NCI-H69 (cell line): Measurements from ENCODE around the gene RELL2.
"Not testable (repeated sequence)": the region's sequence is repeated elsewhere in the genome, so short reads cannot be mapped to it uniquely, and the experiment has no call there.

Experiments used
- DNase-seq: peaks from one replicate; lab custom pipeline; 2025; lab: John Stamatoyannopoulos, UW

Gene RELL2, protein sequence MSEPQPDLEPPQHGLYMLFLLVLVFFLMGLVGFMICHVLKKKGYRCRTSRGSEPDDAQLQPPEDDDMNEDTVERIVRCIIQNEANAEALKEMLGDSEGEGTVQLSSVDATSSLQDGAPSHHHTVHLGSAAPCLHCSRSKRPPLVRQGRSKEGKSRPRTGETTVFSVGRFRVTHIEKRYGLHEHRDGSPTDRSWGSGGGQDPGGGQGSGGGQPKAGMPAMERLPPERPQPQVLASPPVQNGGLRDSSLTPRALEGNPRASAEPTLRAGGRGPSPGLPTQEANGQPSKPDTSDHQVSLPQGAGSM

DNA sequence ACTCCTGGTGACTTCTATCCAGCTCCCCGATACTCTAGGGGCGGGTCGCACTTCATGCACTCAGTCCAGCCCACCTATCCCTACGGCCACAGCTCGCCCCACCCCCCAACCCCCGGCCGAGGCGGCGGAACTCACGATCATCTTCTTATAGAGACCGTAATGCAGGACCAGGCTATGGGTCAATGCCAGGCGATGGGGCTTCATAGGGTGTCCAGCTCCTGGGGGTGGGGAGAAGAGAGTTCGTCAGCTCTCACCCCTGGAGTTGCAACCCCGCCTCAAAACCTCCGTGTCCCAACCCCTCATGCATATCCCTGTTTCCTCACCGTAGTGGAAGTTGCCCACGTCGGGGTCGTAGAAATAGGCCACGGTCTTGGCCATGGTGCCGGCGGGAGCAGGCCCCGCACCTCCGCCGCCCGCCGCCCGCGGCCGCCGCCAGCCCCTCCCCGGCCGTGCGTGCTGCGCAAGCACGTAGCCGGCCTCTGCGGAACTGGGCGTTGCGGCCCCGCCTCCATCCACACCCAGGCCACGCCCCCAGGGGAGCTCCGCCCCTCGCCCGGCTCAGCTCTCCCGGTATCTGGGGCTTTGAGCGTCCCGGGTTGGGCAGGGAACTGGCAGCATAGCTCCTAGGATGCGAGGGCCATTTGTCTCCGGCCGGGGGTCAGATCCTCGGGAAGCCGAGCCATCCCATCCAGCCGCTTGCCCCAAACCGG is at the start of gene RELL2, which contains the start of gene HDAC3:
RELL2 (plus strand) TSS at position 585 of the 710 bp plus-strand sequence. CDS start 1,229 bp downstream, outside the sequence.
HDAC3 (minus strand) TSS at position 437 of the 710 bp plus-strand sequence; CDS start at position 378, 59 bp downstream.
- peak; percentile 94 for DNase-seq

DNA sequence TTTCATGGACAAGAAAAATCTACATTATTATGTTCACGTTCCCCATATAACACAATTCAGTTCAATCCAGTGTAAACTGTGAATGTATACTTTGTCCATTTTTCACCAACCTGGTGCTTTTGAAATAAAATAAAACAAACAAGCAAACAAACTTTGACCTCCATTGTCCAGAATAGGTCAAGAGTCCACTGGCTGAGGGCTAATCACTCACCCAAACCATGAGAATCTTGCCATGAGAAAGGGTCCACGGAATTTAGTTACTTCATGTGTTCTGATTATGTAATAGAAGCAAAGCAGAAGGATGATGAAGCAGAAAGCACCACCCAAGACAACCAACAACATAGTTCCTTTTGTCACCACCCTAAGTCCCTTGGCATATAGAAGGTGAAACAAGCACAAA is 46.7 kb upstream of the RELL2 start:
- no peak for DNase-seq

DNA sequence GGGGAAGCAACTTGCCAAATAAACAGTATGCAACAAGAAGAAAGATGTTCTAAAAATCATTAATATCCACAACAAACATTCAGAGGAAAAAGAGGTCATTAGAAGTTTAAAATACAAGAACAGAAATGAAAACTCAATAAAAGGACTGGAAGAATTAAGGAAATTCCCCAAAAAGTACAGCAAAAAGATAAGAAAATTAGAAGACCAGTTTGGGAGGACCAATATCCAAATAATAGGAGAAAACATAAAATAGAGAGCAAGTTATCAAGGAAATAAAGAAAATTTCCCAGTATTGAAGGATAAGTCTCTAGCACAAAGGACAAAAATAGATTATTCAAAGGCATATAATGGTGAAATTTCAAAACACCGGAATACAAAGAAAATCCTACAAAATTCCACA is 39.9 kb upstream of the RELL2 start:
- no peak for DNase-seq

DNA sequence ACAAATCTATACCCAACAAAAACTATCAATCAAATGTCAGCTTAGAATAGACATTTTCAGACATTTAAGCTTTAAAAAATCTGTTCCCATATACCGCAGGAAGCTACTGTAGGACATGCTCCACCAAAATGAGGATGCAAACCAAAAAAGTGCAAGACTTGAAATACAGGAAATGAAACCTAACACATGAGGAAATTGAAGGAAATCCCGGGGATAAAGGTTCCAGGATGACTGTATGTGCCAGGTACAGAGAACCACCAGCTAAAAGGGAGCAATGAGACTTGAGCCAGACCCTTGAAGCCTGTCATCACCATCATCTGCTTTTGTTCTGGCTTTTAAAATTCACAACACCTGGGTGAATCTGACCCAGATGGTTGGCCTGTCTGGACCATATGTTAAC is 39.4 kb upstream of the RELL2 start:
- DNase-seq = peak; percentile 74

DNA sequence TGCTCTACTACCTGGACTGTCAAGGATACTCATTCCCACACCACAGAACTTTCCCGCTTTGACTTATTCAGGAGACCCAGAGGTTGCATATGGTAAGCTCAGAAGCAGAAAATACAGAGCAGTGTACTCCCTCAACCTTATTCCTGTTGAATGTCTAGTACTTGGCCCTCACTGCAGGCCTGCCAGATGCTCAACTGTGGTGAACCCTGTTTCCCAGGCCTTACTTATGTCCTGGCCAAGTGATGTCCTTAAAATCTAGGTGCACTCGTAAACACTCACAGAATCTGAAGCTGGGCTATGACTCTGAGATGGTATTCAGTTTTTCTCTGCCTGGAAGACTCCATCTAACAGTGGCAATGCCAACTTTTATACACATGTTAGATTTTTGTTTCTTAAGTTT is 39.0 kb upstream of the RELL2 start:
- no peak for DNase-seq

DNA sequence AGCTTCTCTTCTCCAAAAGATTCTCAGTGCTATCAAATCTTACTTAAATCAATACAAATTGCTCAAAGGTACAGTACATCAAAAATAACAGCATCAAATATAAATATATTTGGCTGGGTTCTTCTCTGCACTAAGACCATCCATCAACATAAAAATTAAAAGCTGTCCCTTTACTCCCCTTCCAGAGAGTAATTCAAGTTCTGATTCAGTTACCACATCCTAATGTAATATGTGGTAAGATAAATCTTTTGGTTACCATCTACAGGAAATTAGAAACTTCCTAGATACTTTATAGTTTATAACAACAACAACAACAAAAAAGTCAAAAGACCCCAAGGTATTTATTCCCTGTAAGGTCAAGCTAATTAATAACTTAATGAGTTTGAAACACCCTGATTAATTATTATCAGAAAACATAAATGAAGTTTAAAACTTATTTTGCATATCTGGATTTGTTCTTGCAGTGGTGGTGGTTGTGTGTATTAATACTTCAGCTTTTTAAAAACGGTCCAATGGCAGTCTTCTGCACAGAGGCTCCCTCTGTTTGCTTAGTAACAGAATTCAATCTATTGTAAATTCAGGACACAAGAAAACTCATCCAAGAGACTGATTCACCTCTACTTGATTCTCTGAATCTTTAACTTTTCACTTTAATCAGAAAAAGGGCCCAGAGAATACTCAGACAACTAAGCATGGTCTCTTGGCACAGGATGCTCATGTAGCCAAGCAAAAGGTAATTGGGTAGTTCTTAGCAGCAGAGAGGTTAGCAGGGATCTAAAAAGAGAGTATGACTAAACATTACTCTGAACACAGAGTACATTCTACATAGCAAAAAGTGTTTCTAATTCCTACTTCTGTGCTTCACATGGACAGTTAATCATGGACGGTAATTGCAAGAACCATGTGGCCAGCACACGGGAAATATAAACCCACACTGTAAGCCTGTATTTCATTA is 38.1 kb upstream of the RELL2 start:
- DNase-seq = peak; percentile 31

DNA sequence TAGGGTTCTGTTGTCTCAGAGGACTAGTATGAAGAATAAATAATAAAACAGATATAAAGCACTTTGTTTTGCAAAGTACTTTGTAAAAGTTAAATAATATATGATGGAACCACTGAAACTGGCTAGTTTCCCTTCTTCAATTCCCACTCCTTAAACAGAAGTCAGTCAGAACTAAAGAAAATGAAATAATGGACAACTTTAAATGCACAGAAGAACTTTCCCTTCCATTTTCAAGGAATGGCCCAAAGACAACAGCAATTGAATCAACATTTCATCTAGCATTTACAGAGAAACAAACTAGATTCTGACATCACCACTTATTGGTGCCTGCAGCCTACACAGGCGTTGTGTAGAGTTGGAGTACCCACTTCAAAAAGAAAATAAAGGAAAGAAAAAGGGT is 34.2 kb upstream of the RELL2 start:
- DNase-seq = no peak

DNA sequence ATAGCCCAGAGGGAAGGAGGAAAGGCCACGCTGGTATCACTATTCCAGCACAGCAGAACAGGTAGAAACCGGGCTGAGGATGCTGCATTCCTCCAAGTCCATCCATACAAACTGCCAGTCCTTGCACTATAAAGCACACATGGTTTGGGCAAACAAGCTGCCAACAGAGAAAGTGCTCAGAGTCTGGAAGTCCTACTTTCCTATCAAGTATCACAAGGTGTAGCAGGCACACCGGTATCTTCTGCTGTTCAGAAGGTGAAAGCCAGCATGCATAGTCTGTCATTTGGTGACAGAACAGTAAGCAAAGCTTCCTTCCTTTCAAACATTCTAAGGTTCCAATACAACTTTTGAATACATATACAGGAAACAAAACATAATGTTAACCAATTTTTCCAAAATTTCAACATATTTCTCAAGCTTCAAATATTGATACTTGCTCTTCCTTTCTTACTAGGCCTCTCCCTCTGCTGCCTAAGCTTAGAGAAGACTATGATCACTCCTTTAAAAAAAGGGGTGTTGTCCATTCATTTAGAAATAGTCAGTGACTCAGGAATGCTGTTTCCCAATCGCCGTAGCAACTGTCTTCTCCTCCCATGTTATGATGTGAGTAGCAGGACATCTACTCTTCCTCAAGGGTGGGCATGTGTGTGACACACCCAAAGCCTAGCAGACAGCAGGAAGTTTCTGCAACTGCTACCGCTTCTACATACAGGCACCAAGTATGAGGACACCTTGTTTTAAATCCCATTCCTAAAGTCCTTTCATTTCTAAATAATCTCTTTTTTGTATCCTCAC is 32.7 kb upstream of the RELL2 start:
- peak; percentile 21 for DNase-seq

DNA sequence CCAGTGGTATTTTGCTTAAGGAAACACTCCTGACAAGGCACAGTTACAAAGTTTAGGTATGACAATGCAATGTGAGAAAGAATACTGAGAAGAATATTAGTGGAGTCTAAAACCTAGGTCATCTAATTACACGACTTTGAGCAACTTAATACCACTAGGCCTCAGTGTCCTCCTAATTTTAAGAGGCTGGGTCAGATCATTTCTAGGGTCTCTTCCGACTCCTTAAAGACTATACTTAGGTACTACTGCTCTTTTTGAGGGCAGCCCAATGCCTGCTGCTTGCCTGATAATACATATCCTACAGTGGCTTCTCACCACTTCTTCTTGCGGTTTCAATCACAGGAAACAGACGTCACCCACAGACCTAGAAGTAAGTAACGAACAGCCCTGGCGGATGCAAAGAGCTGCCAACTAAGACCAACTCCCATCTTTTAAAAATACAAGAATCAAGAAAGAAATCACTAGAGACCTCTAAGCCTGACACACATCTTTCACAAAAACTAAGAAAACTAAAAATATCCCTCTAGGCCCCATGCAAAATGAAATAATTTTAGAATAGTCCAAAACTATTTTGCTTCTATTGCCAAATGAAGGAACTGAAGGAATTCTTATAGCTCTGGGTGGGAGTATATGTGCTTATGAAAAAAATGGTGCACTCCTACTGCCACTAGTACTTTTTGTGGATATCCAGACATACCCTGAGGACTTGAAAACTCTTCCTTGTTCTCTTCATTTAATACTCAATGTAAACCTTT is 31.1 kb upstream of the RELL2 start:
- DNase-seq = no peak

DNA sequence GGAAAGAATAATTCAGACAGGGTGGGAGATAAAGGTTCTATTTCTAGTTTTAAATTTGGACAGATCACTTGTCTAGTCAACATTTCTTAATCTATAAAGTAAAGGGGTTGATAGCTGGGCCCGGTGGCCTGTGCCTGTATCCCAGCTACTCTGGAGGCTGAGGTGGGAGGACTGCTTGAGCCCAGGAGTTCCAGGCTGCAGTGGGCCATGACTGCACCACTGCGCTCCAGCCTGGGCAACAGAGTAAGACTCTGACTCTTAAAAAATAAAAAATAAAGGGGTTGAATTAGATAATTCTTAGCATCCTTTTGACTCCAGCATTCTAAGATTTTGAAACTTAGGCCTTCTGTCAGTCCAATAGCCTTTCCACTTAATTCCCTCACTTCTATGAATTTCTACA is 28.8 kb upstream of the RELL2 start:
- no peak for DNase-seq

DNA sequence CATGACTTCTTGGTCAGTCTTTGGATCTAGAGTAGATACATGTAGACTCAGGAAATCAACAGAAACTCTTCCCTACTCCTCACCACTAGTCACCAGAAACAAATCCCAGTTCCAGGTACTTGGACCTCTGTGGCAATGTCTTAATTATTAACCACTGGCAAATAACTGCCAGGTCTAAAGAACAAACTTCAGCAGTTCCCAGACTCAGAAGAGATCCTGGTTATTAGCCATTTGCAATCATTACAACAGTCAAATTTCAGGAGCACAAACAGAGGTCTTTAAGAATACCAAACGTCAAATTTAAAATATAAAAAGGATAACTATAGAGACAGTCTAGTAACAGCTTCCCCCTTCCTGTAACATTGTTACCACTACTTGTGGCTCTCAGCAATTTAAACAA is 28.2 kb upstream of the RELL2 start:
- no peak for DNase-seq

DNA sequence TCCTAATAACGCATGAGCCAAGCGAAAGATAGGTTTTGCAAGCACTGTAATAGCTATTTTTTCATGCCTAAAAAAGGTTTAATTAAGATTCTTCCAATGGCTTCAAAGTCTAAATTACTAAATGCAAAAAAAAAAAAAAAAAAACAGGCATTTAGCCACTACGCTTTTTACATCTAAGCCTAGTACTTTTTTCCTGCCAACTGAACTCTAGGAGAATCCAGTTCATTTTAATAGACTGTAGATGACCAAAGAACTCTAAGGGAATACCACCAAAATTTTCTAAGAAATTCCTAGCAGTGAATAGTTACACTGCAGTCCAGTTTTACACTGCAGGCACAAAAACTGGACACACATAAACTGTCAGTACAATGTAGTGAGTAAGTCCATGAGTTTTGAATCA is 27.8 kb upstream of the RELL2 start:
- DNase-seq = no peak

DNA sequence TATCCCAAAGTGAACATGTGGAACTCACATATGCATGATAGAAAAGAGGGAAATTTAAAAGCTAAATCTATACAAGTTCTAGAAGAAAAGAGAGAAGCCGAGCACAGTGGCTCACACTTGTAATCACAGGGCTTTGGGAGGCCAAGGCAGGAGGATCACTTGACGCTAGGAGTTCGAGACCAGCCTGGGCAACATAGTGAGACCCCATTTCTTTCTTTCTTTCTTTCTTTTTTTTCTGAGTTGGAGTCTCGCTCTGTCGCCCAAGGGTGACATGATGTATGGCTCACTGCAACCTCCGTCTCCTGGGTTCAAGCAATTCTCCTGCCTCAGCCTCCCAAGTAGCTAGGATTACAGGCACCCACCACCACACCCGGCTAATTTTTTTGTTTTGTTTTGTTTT is 26.9 kb upstream of the RELL2 start:
- DNase-seq = not testable (repeated sequence)

DNA sequence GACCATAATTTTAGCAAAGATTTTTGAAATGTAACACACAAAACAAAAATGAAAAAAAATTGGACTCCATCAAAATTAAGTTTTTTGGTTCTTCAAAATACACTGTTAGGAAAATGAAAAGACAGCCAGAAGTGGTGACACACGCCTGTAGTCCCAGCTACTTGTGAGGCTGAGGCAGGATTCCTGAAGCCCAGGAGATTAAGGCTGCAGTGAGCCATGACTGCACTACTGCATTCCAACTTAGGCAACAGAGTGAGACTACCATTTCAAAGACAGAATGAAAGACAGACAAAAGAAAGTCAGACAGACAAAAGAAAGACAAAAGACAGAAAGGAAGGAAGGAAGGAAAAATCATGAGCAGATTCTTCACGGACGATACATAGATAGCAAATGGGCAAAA is 25.5 kb upstream of the RELL2 start:
- DNase-seq = no peak

DNA sequence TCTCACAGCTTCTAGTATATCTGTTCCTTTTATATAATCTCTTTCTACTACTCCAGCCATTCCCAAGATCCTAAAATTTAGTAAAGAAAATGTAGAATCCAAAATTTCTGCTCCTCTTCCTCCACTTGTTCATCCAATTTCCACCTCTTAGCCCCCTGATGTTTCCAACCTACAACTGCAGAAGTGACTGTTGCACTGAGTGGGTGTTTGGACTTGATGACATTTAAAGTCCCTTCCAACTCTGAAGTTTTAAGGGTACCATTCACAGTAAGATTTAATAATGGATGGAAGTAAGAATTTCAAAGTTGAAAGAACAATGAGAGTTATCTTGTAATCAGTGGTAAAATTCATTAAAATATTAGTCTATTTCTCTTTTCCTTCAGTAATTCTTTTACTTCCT is 23.5 kb upstream of the RELL2 start:
- no peak for DNase-seq

DNA sequence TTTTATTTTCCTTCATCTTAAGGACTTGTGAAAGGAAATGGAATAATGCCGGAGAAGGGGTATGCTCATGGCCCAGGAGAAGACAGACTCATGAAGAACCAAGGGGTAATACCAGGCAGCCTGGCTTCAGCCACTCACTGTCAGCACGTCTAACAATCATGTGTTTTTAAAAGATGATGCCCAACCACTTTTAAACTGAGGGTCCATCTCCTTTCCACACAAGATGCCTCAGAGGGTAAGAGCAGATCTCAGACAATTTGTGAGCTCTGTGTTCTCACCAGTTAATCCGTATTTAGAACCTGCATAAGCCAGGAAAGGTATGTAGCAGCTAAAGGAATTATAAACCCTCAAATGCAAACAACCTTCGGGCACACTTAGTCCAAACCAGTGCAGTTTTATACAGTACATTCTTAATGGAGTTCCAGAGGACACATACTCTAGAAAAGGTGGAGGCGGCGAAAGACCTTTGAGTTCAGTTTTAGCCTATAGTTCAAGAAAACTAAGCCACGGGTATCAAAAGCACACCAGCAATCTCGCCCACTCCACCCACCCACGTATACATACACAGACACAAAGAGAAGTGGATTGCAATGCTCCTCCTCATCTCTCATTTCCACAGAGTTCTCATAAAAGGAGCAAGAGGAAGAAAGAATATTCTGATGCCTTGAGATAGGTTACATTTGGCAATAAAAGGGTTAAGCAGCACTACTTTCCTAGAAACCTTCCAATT is 20.6 kb upstream of the RELL2 start:
- DNase-seq = no peak

DNA sequence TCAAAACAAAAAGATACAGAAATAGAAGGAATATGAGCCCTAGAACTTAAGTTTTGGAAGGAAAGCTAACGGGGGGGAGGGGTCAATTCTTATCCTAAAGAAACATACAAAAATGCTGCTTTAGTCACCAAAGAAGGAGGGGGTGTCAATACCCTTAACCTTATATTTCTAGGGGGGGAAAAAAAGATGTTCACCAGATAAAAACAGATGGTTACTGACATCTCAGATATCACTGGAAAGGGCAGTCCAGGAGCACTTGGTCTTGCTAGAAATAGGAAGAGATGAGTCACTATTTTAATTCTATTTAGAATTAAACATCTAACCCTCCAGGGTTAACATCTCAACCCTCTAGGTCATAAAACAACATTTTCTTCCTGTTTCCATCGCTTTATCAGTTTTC is 19.7 kb upstream of the RELL2 start:
- no peak for DNase-seq

DNA sequence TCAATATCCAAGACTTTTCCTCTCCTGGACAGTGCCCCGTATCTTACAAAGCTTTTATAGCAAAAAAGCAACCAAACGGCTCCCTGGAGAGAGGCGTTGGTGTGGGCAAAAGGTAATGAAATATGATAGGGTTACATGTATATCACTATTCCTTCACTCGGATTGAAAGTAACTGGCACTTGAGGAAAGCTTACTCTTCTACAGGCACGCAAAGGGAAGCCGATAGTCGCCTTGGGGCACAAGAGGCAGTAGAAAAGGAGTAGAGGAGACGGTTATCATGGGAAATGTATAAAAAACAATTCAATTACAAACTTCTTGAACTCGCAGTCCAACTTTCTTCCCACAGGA is 19.1 kb upstream of the RELL2 start:
- peak; percentile 18 for DNase-seq

DNA sequence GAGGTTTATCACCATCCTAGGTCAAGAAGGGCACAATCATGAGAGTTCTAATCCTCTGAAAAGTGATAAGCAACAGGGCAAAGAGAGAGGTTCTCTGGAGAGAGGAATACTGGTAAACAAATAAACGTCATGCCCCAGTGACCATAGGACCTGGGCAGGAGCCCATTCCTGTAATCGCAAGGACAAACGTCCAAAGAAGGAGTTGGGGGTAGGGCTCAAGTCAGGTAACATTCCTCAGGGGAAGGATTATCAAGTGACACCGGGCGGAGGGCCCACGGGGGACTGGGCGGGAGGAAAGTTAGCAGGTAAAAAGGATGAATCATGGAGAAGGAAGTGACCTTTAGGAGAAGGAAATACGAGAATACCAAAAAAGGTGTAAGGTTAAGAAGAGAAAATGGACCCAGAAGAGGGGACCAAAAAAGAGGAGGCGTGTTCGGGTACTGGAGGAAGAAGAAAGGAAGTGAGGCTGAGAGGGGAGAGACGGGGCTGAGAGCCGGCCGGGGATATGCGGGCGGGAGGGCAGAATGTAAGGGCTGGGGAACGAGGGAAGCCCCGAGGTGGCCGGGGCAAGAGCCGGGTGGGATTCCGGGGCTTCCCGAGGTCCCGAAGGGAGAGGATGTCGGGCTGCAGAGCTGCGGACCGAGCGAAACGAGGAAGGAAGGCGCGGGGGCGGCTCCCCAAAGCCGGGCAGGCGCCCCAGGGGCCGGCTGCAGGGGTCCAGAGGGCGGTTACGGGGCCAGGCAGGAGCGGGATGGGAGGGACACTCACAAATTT is 18.6 kb upstream of the RELL2 start:
- DNase-seq = peak; percentile 84
